Fibroblast of pulmonary artery (primary cell): ENCODE measurements around the gene CHST7.

Source experiments
- DNase-seq: peaks from one replicate; pipeline ENCODE4 v3.0.0-alpha.2; 2010; ENCODE audit warnings: low read depth
- H3K4me3 ChIP-seq: replicated peaks from 2 replicates; pipeline ENCODE4 v1.5.1; 2011; ENCODE audit warnings: low read depth, mild to moderate bottlenecking, control low read depth, low read length, moderate library complexity
- CTCF ChIP-seq: IDR thresholded peaks from 2 replicates; pipeline ENCODE4 v1.5.1; 2011; ENCODE audit warnings: mild to moderate bottlenecking, control low read depth, low read length, inconsistent platforms; ENCODE audit errors: missing control alignments

Gene CHST7

GRCh38 chrX:46547857-46548256 is 25.7 kb upstream of the CHST7 start:
- peak; percentile 69 for DNase-seq
- no peak overlapping the region for H3K4me3 ChIP-seq
- TF ChIP-seq CTCF: no peak

GRCh38 chrX:46549914-46550313 is 23.7 kb upstream of the CHST7 start:
- no peak overlapping the region for H3K4me3 ChIP-seq
- DNase-seq: no peak
- no peak for TF ChIP-seq CTCF

- H3K4me3 ChIP-seq: no peak overlapping the region
- no peak for TF ChIP-seq CTCF
- peak; percentile 82 for DNase-seq
Measured at GRCh38 chrX:46551494-46552128, 22.0 kb upstream of the CHST7 start.

GRCh38 chrX:46553935-46554334 is 19.6 kb upstream of the CHST7 start:
- TF ChIP-seq CTCF: no peak
- no peak overlapping the region for H3K4me3 ChIP-seq
- no peak for DNase-seq

GRCh38 chrX:46554942-46555341 is 18.6 kb upstream of the CHST7 start:
- peak; percentile 31 for TF ChIP-seq CTCF
- peak; percentile 66 for DNase-seq
- no peak overlapping the region for H3K4me3 ChIP-seq

GRCh38 chrX:46559062-46559461 is 14.5 kb upstream of the CHST7 start:
- no peak for TF ChIP-seq CTCF
- H3K4me3 ChIP-seq: no peak overlapping the region
- peak; percentile 43 for DNase-seq
